NCI-H1048 (cell line): ENCODE measurements around the gene NACC1.

Experiments
- DNase-seq: peaks from one replicate; lab custom pipeline; 2025; lab: John Stamatoyannopoulos, UW

Gene NACC1

GRCh38 chr19:13087795-13088537 lies 30.1 kb upstream of the NACC1 start:
- no peak for DNase-seq

GRCh38 chr19:13089139-13089856 lies 28.8 kb upstream of the NACC1 start:
- no peak for DNase-seq

GRCh38 chr19:13089857-13090507 lies 28.1 kb upstream of the NACC1 start:
- no peak for DNase-seq

GRCh38 chr19:13090511-13091231 lies 27.4 kb upstream of the NACC1 start:
- DNase-seq, result no peak

- no peak for DNase-seq
These were observed 26.5 kb upstream of the NACC1 start for GRCh38 chr19:13091400-13092157.

GRCh38 chr19:13092158-13092543 lies 25.9 kb upstream of the NACC1 start:
- DNase-seq, result no peak

- DNase-seq, result no peak
These were observed 25.3 kb upstream of the NACC1 start for GRCh38 chr19:13092606-13093235.

GRCh38 chr19:13093407-13094105 lies 24.5 kb upstream of the NACC1 start:
- DNase-seq, result no peak

- no peak for DNase-seq
These were observed 24.0 kb upstream of the NACC1 start for GRCh38 chr19:13094106-13094504.

- no peak for DNase-seq
These were observed 23.2 kb upstream of the NACC1 start for GRCh38 chr19:13094771-13095392.

GRCh38 chr19:13095393-13095784 lies 22.7 kb upstream of the NACC1 start:
- DNase-seq, result no peak

GRCh38 chr19:13095934-13096927 lies 21.8 kb upstream of the NACC1 start:
- no peak for DNase-seq

GRCh38 chr19:13097033-13097462 lies 21.0 kb upstream of the NACC1 start:
- no peak for DNase-seq

GRCh38 chr19:13097463-13098258 lies 20.4 kb upstream of the NACC1 start:
- no peak for DNase-seq

GRCh38 chr19:13098277-13099072 lies 19.6 kb upstream of the NACC1 start:
- no peak for DNase-seq

- no peak for DNase-seq
These were observed 18.7 kb upstream of the NACC1 start for GRCh38 chr19:13099073-13099999.
